ENCODE results near the gene PTPRG.

Gene PTPRG

GRCh38 chr3:61897848-61898247, 336.5 kb downstream of the PTPRG start:
- DNase-seq (ENCODE audit: low spot score), result no peak

- no peak for DNase-seq (ENCODE audit: low spot score)
Observed at GRCh38 chr3:61899700-61900462, 338.5 kb downstream of the PTPRG start.

GRCh38 chr3:61901496-61901895, 340.1 kb downstream of the PTPRG start:
- no peak for DNase-seq (ENCODE audit: low spot score)

GRCh38 chr3:61901986-61902385, 340.6 kb downstream of the PTPRG start:
- no peak for DNase-seq (ENCODE audit: low spot score)

GRCh38 chr3:61903074-61903473, 341.7 kb downstream of the PTPRG start:
- DNase-seq (ENCODE audit: low spot score), result no peak

- DNase-seq (ENCODE audit: low spot score), result no peak
Observed at GRCh38 chr3:61903931-61904657, 342.7 kb downstream of the PTPRG start.

- DNase-seq (ENCODE audit: low spot score), result no peak
Observed at GRCh38 chr3:61907210-61907795, 345.9 kb downstream of the PTPRG start.

- DNase-seq (ENCODE audit: low spot score), result no peak
Observed at GRCh38 chr3:61908382-61908781, 347.0 kb downstream of the PTPRG start.

GRCh38 chr3:61910732-61911131, 349.4 kb downstream of the PTPRG start:
- no peak for DNase-seq (ENCODE audit: low spot score)

- no peak for DNase-seq (ENCODE audit: low spot score)
Observed at GRCh38 chr3:61912158-61912557, 350.8 kb downstream of the PTPRG start.

- no peak for DNase-seq (ENCODE audit: low spot score)
Observed at GRCh38 chr3:61913701-61914100, 352.3 kb downstream of the PTPRG start.

GRCh38 chr3:61914276-61914675, 352.9 kb downstream of the PTPRG start:
- no peak for DNase-seq (ENCODE audit: low spot score)

GRCh38 chr3:61915296-61915695, 353.9 kb downstream of the PTPRG start:
- no peak for DNase-seq (ENCODE audit: low spot score)

- no peak for DNase-seq (ENCODE audit: low spot score)
Observed at GRCh38 chr3:61919371-61919770, 358.0 kb downstream of the PTPRG start.

- no peak for DNase-seq (ENCODE audit: low spot score)
Observed at GRCh38 chr3:61922118-61922517, 360.7 kb downstream of the PTPRG start.

GRCh38 chr3:61924090-61924735, 362.8 kb downstream of the PTPRG start:
- no peak for DNase-seq (ENCODE audit: low spot score)

GRCh38 chr3:61924991-61925390, 363.6 kb downstream of the PTPRG start:
- DNase-seq (ENCODE audit: low spot score), result no peak

- no peak for DNase-seq (ENCODE audit: low spot score)
Observed at GRCh38 chr3:61925721-61926120, 364.4 kb downstream of the PTPRG start.

- DNase-seq (ENCODE audit: low spot score), result no peak
Observed at GRCh38 chr3:61926923-61927322, 365.6 kb downstream of the PTPRG start.

GRCh38 chr3:61927332-61927731, 366.0 kb downstream of the PTPRG start:
- no peak for DNase-seq (ENCODE audit: low spot score)

GRCh38 chr3:61928039-61928438, 366.7 kb downstream of the PTPRG start:
- DNase-seq (ENCODE audit: low spot score), result no peak

GRCh38 chr3:61928776-61929314, 367.5 kb downstream of the PTPRG start:
- no peak for DNase-seq (ENCODE audit: low spot score)

All from RKO (cell line).